SK-N-MC (cell line): ENCODE measurements around the gene SLC22A7.

ENCODE experiments used
- DNase-seq: peaks from one replicate; pipeline ENCODE4 v3.0.0-alpha.2; 2011; ENCODE audit warnings: low read depth, low spot score
- H3K27ac ChIP-seq: fragments of 200-600 bp; sonication (generic); 2 replicates; pipeline ENCODE4 v1.5.1; 2016; ENCODE audit warnings: mixed run types
- H3K36me3 ChIP-seq: fragments of 200-600 bp; sonication (generic); 2 replicates; pipeline ENCODE4 v1.6.1; 2017; ENCODE audit warnings: antibody characterized with exemption, low read length, mixed read lengths; ENCODE audit not compliant: insufficient read depth
- H3K4me3 ChIP-seq: fragments of 200-600 bp; sonication (generic); 2 replicates; pipeline ENCODE4 v1.5.1; 2016
- H3K9ac ChIP-seq: fragments of 200-600 bp; sonication (generic); 2 replicates; pipeline ENCODE4 v1.8.0; 2017; ENCODE audit warnings: mixed run types, mixed read lengths; ENCODE audit not compliant: insufficient read length
- H3K9me3 ChIP-seq: fragments of 200-600 bp; sonication (generic); 2 replicates; pipeline ENCODE4 v1.6.1; 2017; ENCODE audit warnings: low read depth, mild to moderate bottlenecking, antibody characterized with exemption, low read length, moderate library complexity, mixed read lengths
- EZH2 ChIP-seq: fragments of 200-600 bp; sonication (generic); IDR thresholded peaks from one replicate; pipeline ENCODE4 v1.6.1; 2017; ENCODE audit warnings: antibody characterized with exemption
- FOXP2 ChIP-seq: optimal IDR thresholded peaks from 2 replicates; pipeline ENCODE3; 2011; ENCODE audit warnings: mild to moderate bottlenecking, moderate library complexity; ENCODE audit not compliant: insufficient read depth; ENCODE audit errors: extremely low read length, control extremely low read depth
- POLR2AphosphoS5 ChIP-seq: IDR thresholded peaks from 2 replicates; pipeline ENCODE4 v1.6.1; 2012; ENCODE audit warnings: mild to moderate bottlenecking, low read depth, low read length, borderline replicate concordance

Gene SLC22A7

DNA sequence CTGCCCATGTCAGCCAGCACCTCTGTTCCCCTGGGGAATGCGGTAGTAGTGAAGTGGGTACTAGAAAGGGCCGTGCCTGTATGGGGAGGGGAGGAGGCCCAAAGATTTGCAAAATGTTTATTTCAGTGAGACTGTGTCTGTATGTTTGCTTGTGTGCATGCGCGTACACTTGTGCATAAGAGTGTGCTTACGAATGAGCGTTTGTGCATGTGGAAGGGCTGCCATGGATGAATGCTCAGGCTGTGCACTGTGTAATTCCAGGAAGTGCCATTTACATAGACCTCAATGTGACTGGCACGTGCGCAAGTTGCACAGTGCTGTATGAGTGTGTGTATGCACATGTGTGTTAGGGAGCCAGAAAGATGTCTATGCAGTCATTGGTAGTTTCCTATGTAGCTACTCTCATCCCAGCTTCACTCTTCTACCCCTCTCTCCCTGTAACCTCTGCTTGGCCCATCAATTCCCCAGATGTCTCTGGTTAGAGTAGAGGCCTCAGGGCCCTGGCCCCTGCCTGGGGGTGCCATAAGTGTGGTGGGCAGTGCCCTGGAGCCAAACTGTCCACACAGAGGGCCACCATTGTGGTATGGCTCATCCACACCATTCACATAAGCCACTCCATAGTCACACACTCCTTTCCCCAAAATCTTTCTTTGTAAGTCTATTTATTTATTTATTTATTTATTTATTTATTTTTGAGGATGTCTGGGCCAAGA lies 26.8 kb upstream of the SLC22A7 start:
- H3K9me3 ChIP-seq: no peaks in the 10 kb centered on the region
- no peak overlapping the region for H3K27ac ChIP-seq
- DNase-seq: no peak
- no peak for TF ChIP-seq POLR2AphosphoS5
- TF ChIP-seq EZH2: no peak
- TF ChIP-seq FOXP2: no peak
- no peak overlapping the region for H3K9ac ChIP-seq
- H3K36me3 ChIP-seq: no peaks in the 10 kb centered on the region
- no peak overlapping the region for H3K4me3 ChIP-seq

DNA sequence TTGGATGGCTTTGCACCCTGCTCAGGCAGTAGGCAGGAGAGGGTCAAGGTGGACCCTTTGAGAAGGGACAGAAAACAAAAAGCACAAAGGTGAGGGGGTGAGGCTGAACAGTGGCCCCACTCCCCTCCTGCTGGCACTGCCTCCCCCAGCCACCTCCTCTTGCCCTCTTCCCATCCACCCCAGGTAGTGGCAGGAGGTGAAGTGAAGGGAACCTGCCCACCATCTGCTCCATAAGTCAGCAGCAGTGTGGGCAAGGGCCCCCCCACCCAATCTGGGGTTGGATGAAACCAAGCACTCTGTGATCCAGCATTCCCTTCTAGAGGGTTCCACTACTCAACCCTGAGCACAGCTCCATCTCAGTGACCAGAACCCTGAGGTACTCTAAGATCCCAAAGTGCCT lies 26.1 kb upstream of the SLC22A7 start:
- DNase-seq: no peak
- no peak overlapping the region for H3K27ac ChIP-seq
- no peak for TF ChIP-seq EZH2
- TF ChIP-seq POLR2AphosphoS5: no peak
- TF ChIP-seq FOXP2: no peak
- no peaks in the 10 kb centered on the region for H3K9me3 ChIP-seq
- no peak overlapping the region for H3K4me3 ChIP-seq
- H3K36me3 ChIP-seq: no peaks in the 10 kb centered on the region
- H3K9ac ChIP-seq: no peak overlapping the region

DNA sequence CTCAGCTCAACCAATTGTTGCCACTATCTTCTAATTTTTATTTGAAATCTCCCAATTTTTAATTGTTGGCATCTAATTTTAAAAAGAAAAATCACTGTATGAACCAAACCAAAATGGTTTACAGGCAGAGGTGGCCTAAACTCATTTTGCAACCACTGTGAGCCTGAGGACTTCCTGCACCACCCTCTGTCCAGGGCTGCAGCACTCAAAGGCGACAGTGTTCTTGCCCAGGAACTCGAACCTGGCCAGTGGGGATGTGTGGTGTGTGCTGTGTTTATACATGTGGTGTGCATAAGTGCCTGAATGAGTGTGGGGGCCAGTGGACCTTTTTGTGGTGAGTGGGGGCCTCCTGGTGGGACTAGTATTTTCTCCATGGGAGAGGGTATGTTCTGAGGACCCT lies 24.4 kb upstream of the SLC22A7 start:
- no peak for DNase-seq
- H3K9ac ChIP-seq: no peak overlapping the region
- H3K27ac ChIP-seq: no peak overlapping the region
- TF ChIP-seq POLR2AphosphoS5 (no peak), FOXP2 (no peak), EZH2 (no peak)
- no peaks in the 10 kb centered on the region for H3K9me3 ChIP-seq
- H3K4me3 ChIP-seq: no peak overlapping the region
- H3K36me3 ChIP-seq: no peaks in the 10 kb centered on the region

DNA sequence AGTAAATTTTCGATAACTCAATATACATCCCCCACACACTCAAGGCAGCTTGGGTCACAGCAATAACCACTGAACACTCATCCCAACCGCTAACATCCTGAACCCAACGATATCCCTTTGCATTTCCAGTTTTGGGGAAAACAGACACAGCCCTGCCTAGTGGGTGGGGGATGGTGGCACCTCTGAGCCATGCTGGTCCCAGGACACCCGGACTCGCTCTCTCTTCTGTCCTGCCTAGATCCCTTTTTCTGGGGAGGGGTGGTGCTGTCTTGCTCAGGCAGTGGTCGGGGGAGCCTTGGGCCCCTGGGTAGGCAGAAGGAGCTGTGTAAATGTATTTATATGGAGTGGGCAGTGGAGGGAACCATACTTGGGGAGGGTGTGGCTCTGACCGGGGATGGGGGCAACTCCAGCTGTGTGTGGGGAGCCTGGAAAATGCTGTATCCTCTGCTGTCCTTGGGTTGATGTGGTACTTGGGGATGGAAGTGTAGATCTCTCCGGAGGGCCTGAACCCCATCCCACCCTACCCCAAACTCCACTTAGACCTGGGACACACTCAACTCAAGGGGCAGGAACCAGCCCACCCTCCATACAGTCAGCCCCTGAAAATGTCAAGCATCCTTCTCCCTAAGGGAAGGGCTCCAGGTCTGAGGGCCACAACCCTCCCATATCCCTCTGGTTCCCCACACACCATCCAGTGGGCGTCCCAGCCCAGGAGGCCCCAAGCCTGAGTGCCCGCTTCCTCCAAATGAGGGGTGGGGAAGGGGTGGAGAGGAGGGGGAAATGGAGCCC lies 23.7 kb upstream of the SLC22A7 start:
- no peaks in the 10 kb centered on the region for H3K36me3 ChIP-seq
- H3K9ac ChIP-seq: no peak overlapping the region
- H3K4me3 ChIP-seq: no peak overlapping the region
- no peak overlapping the region for H3K27ac ChIP-seq
- H3K9me3 ChIP-seq: no peaks in the 10 kb centered on the region
- DNase-seq: no peak
- TF ChIP-seq EZH2 (no peak), POLR2AphosphoS5 (no peak), FOXP2 (no peak)

DNA sequence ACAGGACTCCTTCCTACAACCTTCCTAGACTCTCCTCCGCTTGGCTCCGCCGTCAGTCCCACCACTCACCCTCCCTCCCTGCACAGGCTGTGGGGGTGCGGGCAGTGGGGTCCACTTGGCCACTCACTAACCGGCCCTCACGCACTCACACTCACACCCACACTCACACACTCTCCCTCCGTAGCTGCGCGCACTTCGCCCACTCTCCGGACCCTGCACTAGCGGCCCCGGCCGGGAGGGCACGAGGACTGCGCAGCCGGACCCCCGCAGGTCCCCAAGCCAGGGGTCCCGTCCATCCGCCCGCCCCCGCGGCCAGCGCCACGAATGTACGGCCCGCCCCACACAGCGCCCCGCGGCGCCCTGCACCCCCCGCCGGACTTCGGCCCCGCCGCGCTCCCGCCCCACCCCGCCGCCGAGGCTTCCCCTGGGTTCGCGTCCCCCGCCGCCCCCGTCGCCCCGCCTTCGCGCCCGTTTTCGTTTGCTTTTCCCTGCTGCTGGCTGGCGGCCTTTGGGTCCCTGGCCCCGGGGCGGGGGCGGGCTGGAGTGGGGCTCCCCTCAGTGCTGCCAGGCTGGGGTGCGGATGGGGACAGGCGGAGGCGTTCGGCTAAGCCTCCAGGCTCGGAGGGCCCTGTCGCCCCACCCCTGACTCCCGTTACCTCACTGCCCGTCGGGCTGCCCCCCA lies 23.0 kb upstream of the SLC22A7 start:
- DNase-seq: no peak
- Histone ChIP-seq H3K36me3 (no peaks in the 10 kb centered on the region), H3K4me3 (no peak overlapping the region), H3K9me3 (no peaks in the 10 kb centered on the region), H3K27ac (no peak overlapping the region), H3K9ac (no peak overlapping the region)
- no peak for TF ChIP-seq POLR2AphosphoS5
- TF ChIP-seq EZH2: no peak
- no peak for TF ChIP-seq FOXP2

DNA sequence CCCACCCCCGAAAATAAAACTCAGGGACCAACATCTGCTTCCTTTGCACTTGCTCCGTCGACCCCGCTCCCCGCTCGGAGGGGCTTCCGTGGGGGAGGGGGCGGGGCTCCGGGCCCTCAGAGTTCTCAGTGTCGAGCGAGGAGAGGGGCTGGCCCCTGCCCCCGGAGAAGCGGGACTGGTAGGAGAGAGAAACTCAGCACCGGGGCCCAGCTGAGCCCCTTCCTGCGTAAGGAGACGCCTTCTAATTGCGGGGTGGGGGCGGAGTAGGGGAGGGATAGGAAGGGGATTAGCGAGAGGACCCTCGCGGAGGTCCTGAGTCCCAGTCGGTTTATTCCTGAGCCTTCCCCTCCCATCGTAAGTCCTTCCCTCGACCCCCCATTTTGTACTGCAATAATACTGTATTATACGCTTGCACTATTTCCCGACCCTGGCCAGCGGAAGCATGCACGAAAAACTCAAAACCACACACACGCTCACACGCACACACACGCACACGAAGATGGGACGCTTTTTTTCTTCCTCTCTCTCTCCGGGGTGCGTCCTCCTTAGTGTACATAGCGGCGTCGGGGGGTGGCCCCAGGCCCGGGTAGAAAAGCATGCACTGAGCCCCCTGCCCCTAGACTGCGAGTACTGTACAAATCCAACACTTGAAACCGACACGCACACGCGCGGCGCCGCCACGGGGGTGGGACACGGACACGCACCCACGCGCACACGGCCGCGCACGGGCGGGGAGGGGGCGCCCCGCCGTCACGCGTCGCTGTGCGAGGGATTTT lies 22.1 kb upstream of the SLC22A7 start:
- no peaks in the 10 kb centered on the region for H3K9me3 ChIP-seq
- TF ChIP-seq POLR2AphosphoS5: no peak
- H3K27ac ChIP-seq: no peak overlapping the region
- no peak for DNase-seq
- H3K4me3 ChIP-seq: no peak overlapping the region
- no peak overlapping the region for H3K9ac ChIP-seq
- no peaks in the 10 kb centered on the region for H3K36me3 ChIP-seq

- TF ChIP-seq FOXP2 (no peak), EZH2 (no peak), POLR2AphosphoS5 (no peak)
- H3K9me3 ChIP-seq: no peaks in the 10 kb centered on the region
- H3K9ac ChIP-seq: no peak overlapping the region
- DNase-seq: no peak
- no peak overlapping the region for H3K27ac ChIP-seq
- no peak overlapping the region for H3K4me3 ChIP-seq
- no peaks in the 10 kb centered on the region for H3K36me3 ChIP-seq
Measured at GRCh38 chr6:43276577-43277305, 21.3 kb upstream of the SLC22A7 start.
